Mucosa of stomach (tissue), 1 donor: Measurements from ENCODE around the gene DDX1.

Experiments used
- H3K27me3 ChIP-seq: one replicate; pipeline ENCODE4 v1.7.0; 2013; ENCODE audit warnings: mild to moderate bottlenecking, low read length; ENCODE audit not compliant: control insufficient read depth, insufficient read depth
- H3K36me3 ChIP-seq: one replicate; pipeline ENCODE4 v1.7.0; 2013; ENCODE audit warnings: low read length; ENCODE audit not compliant: control insufficient read depth, insufficient read depth
- H3K4me1 ChIP-seq: one replicate; pipeline ENCODE4 v1.7.0; 2013; ENCODE audit warnings: mild to moderate bottlenecking, low read length; ENCODE audit not compliant: control insufficient read depth, insufficient read depth
- H3K4me3 ChIP-seq: one replicate; pipeline ENCODE4 v1.7.0; 2013; ENCODE audit warnings: low read length
- H3K9ac ChIP-seq: one replicate; pipeline ENCODE4 v1.7.0; 2013; ENCODE audit warnings: mild to moderate bottlenecking, low read length, moderate library complexity
- H3K9me3 ChIP-seq: one replicate; pipeline ENCODE4 v1.7.0; 2013; ENCODE audit warnings: mild to moderate bottlenecking, low read length, moderate library complexity; ENCODE audit not compliant: control insufficient read depth
- donor health status: Pancreatic carcinoma.

The DDX1 gene

GRCh38 chr2:15669375-15669910 is 77.8 kb downstream of the DDX1 start:
- Histone ChIP-seq H3K9ac (no peak overlapping the region), H3K4me3 (no peak overlapping the region)

GRCh38 chr2:15670469-15670868 is 78.8 kb downstream of the DDX1 start:
- H3K27me3 ChIP-seq, result no peaks in the 10 kb centered on the region
- H3K9me3 ChIP-seq, result no peaks in the 10 kb centered on the region
- no peaks in the 10 kb centered on the region for H3K36me3 ChIP-seq
- H3K9ac ChIP-seq, result no peak overlapping the region
- peaks cover 11% of the 10 kb centered on the region for H3K4me1 ChIP-seq
- H3K4me3 ChIP-seq, result no peak overlapping the region

More at GRCh38 chr2:15669375-15669910, 77.8 kb downstream of the DDX1 start:
- Histone ChIP-seq H3K4me1 (peaks cover 6% of the 10 kb centered on the region), H3K27me3 (peaks cover 3% of the 10 kb centered on the region), H3K36me3 (no peaks in the 10 kb centered on the region), H3K9me3 (no peaks in the 10 kb centered on the region)

- Histone ChIP-seq H3K27me3 (no peaks in the 10 kb centered on the region), H3K4me1 (peaks cover 11% of the 10 kb centered on the region), H3K9ac (no peak overlapping the region), H3K36me3 (no peaks in the 10 kb centered on the region), H3K9me3 (no peaks in the 10 kb centered on the region), H3K4me3 (no peak overlapping the region)
Observed at GRCh38 chr2:15670981-15671380, 79.3 kb downstream of the DDX1 start.

GRCh38 chr2:15671409-15671808 is 79.7 kb downstream of the DDX1 start:
- H3K36me3 ChIP-seq, result no peaks in the 10 kb centered on the region
- H3K4me1 ChIP-seq, result peaks cover 11% of the 10 kb centered on the region
- H3K4me3 ChIP-seq, result no peak overlapping the region
- H3K27me3 ChIP-seq, result no peaks in the 10 kb centered on the region
- H3K9me3 ChIP-seq, result no peaks in the 10 kb centered on the region
- H3K9ac ChIP-seq, result no peak overlapping the region

GRCh38 chr2:15671842-15672815 is 80.5 kb downstream of the DDX1 start:
- no peaks in the 10 kb centered on the region for H3K9me3 ChIP-seq
- no peaks in the 10 kb centered on the region for H3K27me3 ChIP-seq
- H3K9ac ChIP-seq, result no peak overlapping the region
- H3K4me3 ChIP-seq, result no peak overlapping the region
- peaks cover 11% of the 10 kb centered on the region for H3K4me1 ChIP-seq
- no peaks in the 10 kb centered on the region for H3K36me3 ChIP-seq

GRCh38 chr2:15672961-15673918 is 81.6 kb downstream of the DDX1 start:
- Histone ChIP-seq H3K9me3 (no peaks in the 10 kb centered on the region), H3K9ac (no peak overlapping the region), H3K27me3 (no peaks in the 10 kb centered on the region), H3K4me3 (no peak overlapping the region), H3K4me1 (peaks cover 11% of the 10 kb centered on the region), H3K36me3 (no peaks in the 10 kb centered on the region)

- Histone ChIP-seq H3K9me3 (no peaks in the 10 kb centered on the region), H3K4me3 (no peak overlapping the region), H3K27me3 (no peaks in the 10 kb centered on the region), H3K9ac (no peak overlapping the region), H3K36me3 (no peaks in the 10 kb centered on the region), H3K4me1 (peaks cover 11% of the 10 kb centered on the region)
Observed at GRCh38 chr2:15673919-15674636, 82.4 kb downstream of the DDX1 start.

- H3K27me3 ChIP-seq, result no peaks in the 10 kb centered on the region
Observed at GRCh38 chr2:15674637-15675455, 83.2 kb downstream of the DDX1 start.

DNA sequence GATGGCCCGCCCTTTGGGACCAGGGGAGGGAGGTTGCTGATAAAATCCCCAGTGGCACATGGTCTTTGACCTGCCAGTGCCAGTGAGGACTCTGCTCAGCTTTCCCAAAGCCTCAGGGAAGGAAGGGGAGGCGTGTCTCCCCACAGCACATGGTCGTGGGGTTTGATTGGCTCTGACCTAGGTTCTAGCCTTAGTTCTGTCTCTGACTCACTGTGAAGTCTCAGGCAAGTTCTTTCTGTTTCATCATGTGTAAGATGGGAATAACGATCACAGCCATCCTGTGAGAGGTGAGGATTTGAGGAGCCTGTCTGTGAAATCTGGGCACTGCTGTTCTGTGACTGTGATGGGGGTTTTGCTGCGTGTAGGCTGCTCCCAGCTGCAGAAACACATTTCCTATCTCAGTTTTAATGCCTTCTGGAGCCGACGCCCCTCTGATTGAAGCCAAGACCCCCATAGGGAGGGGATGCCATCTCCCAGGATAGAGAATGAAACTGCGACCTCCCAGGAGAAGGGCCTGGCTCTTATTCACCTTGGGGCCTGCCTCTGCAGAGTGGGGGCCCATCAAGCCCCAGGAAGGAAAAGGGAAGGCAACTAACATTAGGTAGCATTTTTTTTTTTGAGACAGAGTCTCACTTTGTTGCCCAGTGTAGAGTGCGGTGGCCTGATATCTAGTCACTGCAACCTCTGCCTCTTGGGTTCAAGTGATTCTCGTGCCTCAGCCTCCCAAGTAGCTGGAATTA is 84.0 kb downstream of the DDX1 start:
- no peak overlapping the region for H3K9ac ChIP-seq
- peaks cover 11% of the 10 kb centered on the region for H3K4me1 ChIP-seq

More at GRCh38 chr2:15674637-15675455, 83.2 kb downstream of the DDX1 start:
- H3K9me3 ChIP-seq, result no peaks in the 10 kb centered on the region
- H3K36me3 ChIP-seq, result no peaks in the 10 kb centered on the region
- H3K4me3 ChIP-seq, result no peak overlapping the region
- peaks cover 11% of the 10 kb centered on the region for H3K4me1 ChIP-seq
- no peak overlapping the region for H3K9ac ChIP-seq

GRCh38 chr2:15677141-15677843 is 85.6 kb downstream of the DDX1 start:
- no peak overlapping the region for H3K9ac ChIP-seq
- H3K4me3 ChIP-seq, result no peak overlapping the region
- H3K9me3 ChIP-seq, result no peaks in the 10 kb centered on the region
- no peaks in the 10 kb centered on the region for H3K27me3 ChIP-seq
- no peaks in the 10 kb centered on the region for H3K36me3 ChIP-seq
- H3K4me1 ChIP-seq, result peaks cover 11% of the 10 kb centered on the region

More for the DNA sequence above, 84.0 kb downstream of the DDX1 start:
- Histone ChIP-seq H3K27me3 (no peaks in the 10 kb centered on the region), H3K9me3 (no peaks in the 10 kb centered on the region), H3K4me3 (no peak overlapping the region), H3K36me3 (no peaks in the 10 kb centered on the region)
